HepG2 (cell line): ENCODE results near the gene PIP5K1A. TPM values are rescaled to one million over a fixed set of nuclear protein-coding genes. Genes with fewer than 3 reads are reported as not detected.

Source experiments
- DMTF1 ChIP-seq: sonication (generic); formaldehyde crosslinking; IDR thresholded peaks from 2 replicates; pipeline ENCODE4 v1.4.0; 2020; ENCODE audit warnings: mild to moderate bottlenecking, missing genetic modification reagents
- FOSL2 ChIP-seq: sonication (generic); formaldehyde crosslinking; IDR thresholded peaks from 2 replicates; pipeline ENCODE4 v1.4.0; 2020; ENCODE audit warnings: missing genetic modification reagents
- KDM5A ChIP-seq: fragments of 200-600 bp; sonication (generic); IDR thresholded peaks from 2 replicates; pipeline ENCODE4 v1.7.0; 2018; ENCODE audit warnings: antibody characterized with exemption, mild to moderate bottlenecking, low read length, borderline replicate concordance
- KLF6 ChIP-seq: IDR thresholded peaks from 2 replicates; pipeline ENCODE4 v1.8.0; 2016; ENCODE audit warnings: missing biosample characterization, missing genetic modification reagents
- MYC ChIP-seq: sonication (generic); formaldehyde crosslinking; IDR thresholded peaks from 2 replicates; pipeline ENCODE4 v1.9.0; 2021; ENCODE audit warnings: missing genetic modification reagents, borderline replicate concordance
- NCOA2 ChIP-seq: sonication (generic); formaldehyde crosslinking; IDR thresholded peaks from 2 replicates; pipeline ENCODE4 v1.8.0; 2022; ENCODE audit warnings: inconsistent platforms
- NR3C1 ChIP-seq: sonication (generic); formaldehyde crosslinking; IDR thresholded peaks from 2 replicates; pipeline ENCODE4 v1.4.0; 2020; ENCODE audit warnings: missing genetic modification reagents
- PBX3 ChIP-seq: sonication (generic); formaldehyde crosslinking; IDR thresholded peaks from 2 replicates; pipeline ENCODE4 v1.8.1; 2023; ENCODE audit warnings: missing genetic modification reagents, inconsistent platforms, borderline replicate concordance
- PCBP1 ChIP-seq: fragments of 200-400 bp; formaldehyde crosslinking; IDR thresholded peaks from 2 replicates; pipeline ENCODE4 v1.6.1; 2017; ENCODE audit warnings: mild to moderate bottlenecking, low read depth, low read length, borderline replicate concordance
- PLRG1 ChIP-seq: fragments of 450-650 bp; conservative IDR thresholded peaks from 2 replicates; pipeline ENCODE4 v1.6.1; 2016
- RCOR2 ChIP-seq: IDR thresholded peaks from 2 replicates; pipeline ENCODE4 v1.6.1; 2016; ENCODE audit warnings: missing biosample characterization, missing genetic modification reagents
- RFXANK ChIP-seq: IDR thresholded peaks from 2 replicates; pipeline ENCODE4 v1.6.1; 2016
- SAP130 ChIP-seq: IDR thresholded peaks from 2 replicates; pipeline ENCODE4 v1.6.1; 2016; ENCODE audit warnings: low read depth
- ZFP36L1 ChIP-seq: sonication (generic); formaldehyde crosslinking; IDR thresholded peaks from 2 replicates; pipeline ENCODE4 v1.8.0; 2022; ENCODE audit warnings: mild to moderate bottlenecking, missing genetic modification reagents, moderate library complexity
- ZNF251 ChIP-seq: sonication (generic); formaldehyde crosslinking; IDR thresholded peaks from 2 replicates; pipeline ENCODE4 v1.9.0; 2021; ENCODE audit warnings: mild to moderate bottlenecking, missing genetic modification reagents
- ZNF367 ChIP-seq: sonication (generic); formaldehyde crosslinking; IDR thresholded peaks from 2 replicates; pipeline ENCODE4 v1.4.0; 2020; ENCODE audit warnings: missing genetic modification reagents, borderline replicate concordance
- ZNF772 ChIP-seq: sonication (generic); formaldehyde crosslinking; IDR thresholded peaks from 2 replicates; pipeline ENCODE4 v1.5.0; 2020; ENCODE audit warnings: mild to moderate bottlenecking, missing genetic modification reagents
- ZZZ3 ChIP-seq: sonication (generic); formaldehyde crosslinking; IDR thresholded peaks from 2 replicates; pipeline ENCODE4 v1.4.0; 2020; ENCODE audit warnings: missing genetic modification reagents, mild to moderate bottlenecking, borderline replicate concordance
- polyA plus RNA-seq, 8 experiments: library from polyadenylated mRNA; depleted of rRNA in 3 of 8; stranded (reverse) in 7 of 8; unstranded in 1 of 8; fragments of >200 nt; fragmentation: Illumina TruSeq in 4 of 8; extraction: Trizol in 4 of 8; gene quantifications; 2 replicates each; pipeline versions ENCODE4 v1.2.1 to v1.2.3, GENCODE V29; 2011 to 2016; ENCODE audit warnings: low read depth in 4 of 8, missing spikeins in 1 of 8, mixed read lengths in 1 of 8; ENCODE audit not compliant: insufficient read depth in 1 of 8
- total RNA-seq, 5 experiments: library from RNA; depleted of rRNA; stranded (reverse); fragments of >200 nt; fragmentation: Illumina TruSeq; extraction: Trizol; gene quantifications; 2 replicates each; pipeline ENCODE4 v1.2.3, GENCODE V29; 2016; ENCODE audit warnings: low read depth in 1 of 5
- TF ChIP-seq, protein P1 (sequence below): sonication (generic); formaldehyde crosslinking; IDR thresholded peaks from 2 replicates; pipeline ENCODE4 v1.9.0; 2021; ENCODE audit warnings: missing genetic modification reagents, mild to moderate bottlenecking, borderline replicate concordance
- TF ChIP-seq, protein P2 (sequence below): sonication (generic); formaldehyde crosslinking; IDR thresholded peaks from 2 replicates; pipeline ENCODE4 v1.4.0; 2020; ENCODE audit warnings: mild to moderate bottlenecking, missing genetic modification reagents

PIP5K1A gene
- total and polyA plus RNA-seq, 2 of the 13 experiments (the other 11 are each of a cell fraction or from before 2014, with no cell fraction given) = 45.3 to 65.1 TPM

GRCh38 chr1:151281225-151281968, 83.0 kb downstream of the PIP5K1A start (continued):
- TF ChIP-seq ZFP36L1 (CRISPR knock-in tag) = no peak
- no peak for TF ChIP-seq NR3C1 (CRISPR knock-in tag)
- no peak for TF ChIP-seq FOSL2 (CRISPR knock-in tag)
- TF ChIP-seq ZNF367 = no peak
- peak; percentile 74 for TF ChIP-seq ZNF772 (CRISPR knock-in tag)
- peak; percentile 59; the same call in 1 of the 2 replicates for TF ChIP-seq KDM5A
- no peak for TF ChIP-seq NCOA2 (CRISPR knock-in tag)
- TF ChIP-seq, protein P1, sequence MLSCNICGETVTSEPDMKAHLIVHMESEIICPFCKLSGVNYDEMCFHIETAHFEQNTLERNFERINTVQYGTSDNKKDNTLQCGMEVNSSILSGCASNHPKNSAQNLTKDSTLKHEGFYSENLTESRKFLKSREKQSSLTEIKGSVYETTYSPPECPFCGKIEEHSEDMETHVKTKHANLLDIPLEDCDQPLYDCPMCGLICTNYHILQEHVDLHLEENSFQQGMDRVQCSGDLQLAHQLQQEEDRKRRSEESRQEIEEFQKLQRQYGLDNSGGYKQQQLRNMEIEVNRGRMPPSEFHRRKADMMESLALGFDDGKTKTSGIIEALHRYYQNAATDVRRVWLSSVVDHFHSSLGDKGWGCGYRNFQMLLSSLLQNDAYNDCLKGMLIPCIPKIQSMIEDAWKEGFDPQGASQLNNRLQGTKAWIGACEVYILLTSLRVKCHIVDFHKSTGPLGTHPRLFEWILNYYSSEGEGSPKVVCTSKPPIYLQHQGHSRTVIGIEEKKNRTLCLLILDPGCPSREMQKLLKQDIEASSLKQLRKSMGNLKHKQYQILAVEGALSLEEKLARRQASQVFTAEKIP (CRISPR knock-in tag) = no peak
- TF ChIP-seq RCOR2 (CRISPR knock-in tag) = peak; percentile 35; the same call in 1 of the 2 replicates
- 0 out of 2 replicates have a peak, but pooled peaks have one; percentile 54 for TF ChIP-seq RFXANK
- TF ChIP-seq, protein P2, sequence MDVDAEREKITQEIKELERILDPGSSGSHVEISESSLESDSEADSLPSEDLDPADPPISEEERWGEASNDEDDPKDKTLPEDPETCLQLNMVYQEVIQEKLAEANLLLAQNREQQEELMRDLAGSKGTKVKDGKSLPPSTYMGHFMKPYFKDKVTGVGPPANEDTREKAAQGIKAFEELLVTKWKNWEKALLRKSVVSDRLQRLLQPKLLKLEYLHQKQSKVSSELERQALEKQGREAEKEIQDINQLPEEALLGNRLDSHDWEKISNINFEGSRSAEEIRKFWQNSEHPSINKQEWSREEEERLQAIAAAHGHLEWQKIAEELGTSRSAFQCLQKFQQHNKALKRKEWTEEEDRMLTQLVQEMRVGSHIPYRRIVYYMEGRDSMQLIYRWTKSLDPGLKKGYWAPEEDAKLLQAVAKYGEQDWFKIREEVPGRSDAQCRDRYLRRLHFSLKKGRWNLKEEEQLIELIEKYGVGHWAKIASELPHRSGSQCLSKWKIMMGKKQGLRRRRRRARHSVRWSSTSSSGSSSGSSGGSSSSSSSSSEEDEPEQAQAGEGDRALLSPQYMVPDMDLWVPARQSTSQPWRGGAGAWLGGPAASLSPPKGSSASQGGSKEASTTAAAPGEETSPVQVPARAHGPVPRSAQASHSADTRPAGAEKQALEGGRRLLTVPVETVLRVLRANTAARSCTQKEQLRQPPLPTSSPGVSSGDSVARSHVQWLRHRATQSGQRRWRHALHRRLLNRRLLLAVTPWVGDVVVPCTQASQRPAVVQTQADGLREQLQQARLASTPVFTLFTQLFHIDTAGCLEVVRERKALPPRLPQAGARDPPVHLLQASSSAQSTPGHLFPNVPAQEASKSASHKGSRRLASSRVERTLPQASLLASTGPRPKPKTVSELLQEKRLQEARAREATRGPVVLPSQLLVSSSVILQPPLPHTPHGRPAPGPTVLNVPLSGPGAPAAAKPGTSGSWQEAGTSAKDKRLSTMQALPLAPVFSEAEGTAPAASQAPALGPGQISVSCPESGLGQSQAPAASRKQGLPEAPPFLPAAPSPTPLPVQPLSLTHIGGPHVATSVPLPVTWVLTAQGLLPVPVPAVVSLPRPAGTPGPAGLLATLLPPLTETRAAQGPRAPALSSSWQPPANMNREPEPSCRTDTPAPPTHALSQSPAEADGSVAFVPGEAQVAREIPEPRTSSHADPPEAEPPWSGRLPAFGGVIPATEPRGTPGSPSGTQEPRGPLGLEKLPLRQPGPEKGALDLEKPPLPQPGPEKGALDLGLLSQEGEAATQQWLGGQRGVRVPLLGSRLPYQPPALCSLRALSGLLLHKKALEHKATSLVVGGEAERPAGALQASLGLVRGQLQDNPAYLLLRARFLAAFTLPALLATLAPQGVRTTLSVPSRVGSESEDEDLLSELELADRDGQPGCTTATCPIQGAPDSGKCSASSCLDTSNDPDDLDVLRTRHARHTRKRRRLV = no peak
- TF ChIP-seq MYC (CRISPR knock-in tag) = peak; percentile 21
- peak; percentile 73; the same call in 1 of the 2 replicates for TF ChIP-seq SAP130
- TF ChIP-seq ZZZ3 (CRISPR knock-in tag) = 0 out of 2 replicates have a peak, but pooled peaks have one; percentile 49
- no peak for TF ChIP-seq DMTF1 (CRISPR knock-in tag)
- TF ChIP-seq ZNF251 (CRISPR knock-in tag) = no peak
- TF ChIP-seq PCBP1 = no peak
- no peak for TF ChIP-seq KLF6 (CRISPR knock-in tag)
- TF ChIP-seq PLRG1 = no peak
- TF ChIP-seq PBX3 (CRISPR knock-in tag) = no peak
